Lower lobe of right lung (tissue), 2 donors: Measurements from ENCODE around the gene POLR2E. TPM values are rescaled to one million over a fixed set of nuclear protein-coding genes. Genes with fewer than 3 reads are reported as not detected.

Source experiments
- ATAC-seq, 2 donors: fragments of 200-7000 bp; cut with Tn5 transposase; one replicate each; pipeline ENCODE4 v1.9.1; 2020 to 2022; ENCODE audit warnings: mild to moderate bottlenecking in 2 of 2, moderate library complexity in 2 of 2
- DNase-seq: peaks from one replicate; pipeline ENCODE4 v3.0.0-alpha.2; 2020
- H3K27ac ChIP-seq: fragments of 200-600 bp; one replicate; pipeline ENCODE4 v1.8.0; 2022
- H3K27me3 ChIP-seq: fragments of 200-600 bp; one replicate; pipeline ENCODE4 v1.8.0; 2022; ENCODE audit warnings: low read depth
- H3K36me3 ChIP-seq: fragments of 200-600 bp; one replicate; pipeline ENCODE4 v1.8.0; 2022; ENCODE audit warnings: mild to moderate bottlenecking
- H3K4me1 ChIP-seq: fragments of 200-600 bp; one replicate; pipeline ENCODE4 v1.8.0; 2022
- H3K4me3 ChIP-seq: fragments of 200-600 bp; one replicate; pipeline ENCODE4 v1.8.0; 2022; ENCODE audit warnings: mild to moderate bottlenecking
- H3K9me3 ChIP-seq: fragments of 200-600 bp; one replicate; pipeline ENCODE4 v1.8.0; 2022
- intact Hi-C: fragments of 100-400 bp; cut with DNase I; formaldehyde crosslinking; loops from one replicate; pipeline ENCODE4 v1.11.0; 2022
- total RNA-seq: library from RNA; stranded (reverse); fragmentation: NEBNext Ultra II Directional; extraction: Animal tissue kit (Norgen Biotek cat#: 25700); gene quantifications from one replicate; pipeline ENCODE4 v1.2.1, GENCODE V29; 2021
- TF ChIP-seq, protein P1 (sequence below): fragments of 200-600 bp; IDR thresholded peaks from one replicate; pipeline ENCODE4 v1.8.0; 2022; ENCODE audit warnings: antibody characterized with exemption, mild to moderate bottlenecking
- donor health status: DM: no; HTN: yes; CAD: no; lungs with severe emphysema.

The POLR2E gene
- total RNA-seq, 1 donor from 2014 or later = 158 TPM

- ATAC-seq = no peak
- DNase-seq = no peak
- Histone ChIP-seq H3K4me3 (no peak overlapping the region), H3K36me3 (peaks cover 23% of the 10 kb centered on the region), H3K27me3 (peaks cover 8% of the 10 kb centered on the region), H3K4me1 (peaks cover 68% of the 10 kb centered on the region), H3K27ac (peak overlapping the region; percentile 69), H3K9me3 (no peaks in the 10 kb centered on the region)
- intact Hi-C loops = no loop called here
- TF ChIP-seq, protein P1, sequence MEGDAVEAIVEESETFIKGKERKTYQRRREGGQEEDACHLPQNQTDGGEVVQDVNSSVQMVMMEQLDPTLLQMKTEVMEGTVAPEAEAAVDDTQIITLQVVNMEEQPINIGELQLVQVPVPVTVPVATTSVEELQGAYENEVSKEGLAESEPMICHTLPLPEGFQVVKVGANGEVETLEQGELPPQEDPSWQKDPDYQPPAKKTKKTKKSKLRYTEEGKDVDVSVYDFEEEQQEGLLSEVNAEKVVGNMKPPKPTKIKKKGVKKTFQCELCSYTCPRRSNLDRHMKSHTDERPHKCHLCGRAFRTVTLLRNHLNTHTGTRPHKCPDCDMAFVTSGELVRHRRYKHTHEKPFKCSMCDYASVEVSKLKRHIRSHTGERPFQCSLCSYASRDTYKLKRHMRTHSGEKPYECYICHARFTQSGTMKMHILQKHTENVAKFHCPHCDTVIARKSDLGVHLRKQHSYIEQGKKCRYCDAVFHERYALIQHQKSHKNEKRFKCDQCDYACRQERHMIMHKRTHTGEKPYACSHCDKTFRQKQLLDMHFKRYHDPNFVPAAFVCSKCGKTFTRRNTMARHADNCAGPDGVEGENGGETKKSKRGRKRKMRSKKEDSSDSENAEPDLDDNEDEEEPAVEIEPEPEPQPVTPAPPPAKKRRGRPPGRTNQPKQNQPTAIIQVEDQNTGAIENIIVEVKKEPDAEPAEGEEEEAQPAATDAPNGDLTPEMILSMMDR = no peak
These were observed 21.9 kb downstream of the POLR2E start for GRCh38 chr19:1073063-1073955.

DNA sequence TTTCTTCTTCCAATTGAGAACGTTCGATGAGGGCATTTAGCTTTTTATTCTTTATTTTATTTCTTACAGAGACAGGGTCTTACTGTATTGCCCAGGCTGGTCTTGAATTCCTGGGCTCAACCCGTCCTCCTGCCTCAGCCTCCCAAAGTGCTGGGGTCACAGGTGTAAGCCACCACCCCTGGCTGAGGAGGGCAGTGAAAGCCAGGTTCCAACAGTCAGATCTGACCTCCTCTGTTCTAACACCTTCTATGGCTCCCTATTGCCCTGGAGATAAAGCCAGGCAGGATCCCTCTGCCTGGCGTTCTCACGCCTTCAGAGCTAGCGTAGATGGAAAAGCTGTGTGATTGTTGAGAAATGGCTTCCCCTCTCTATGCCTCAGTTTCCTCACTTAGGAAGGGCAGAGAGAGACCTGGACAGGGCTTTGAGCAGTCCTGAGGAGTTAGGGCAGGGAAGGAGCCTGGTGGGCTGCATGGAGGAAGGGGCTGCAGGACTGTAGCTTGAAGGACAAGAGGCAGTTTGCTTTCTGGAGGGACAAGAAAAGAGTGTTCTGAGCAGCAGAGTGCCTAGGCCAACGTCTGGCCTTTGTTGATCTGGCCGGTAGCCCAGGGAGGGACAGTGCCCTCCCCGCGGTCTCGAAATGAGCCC, 22.7 kb downstream of the POLR2E start:
- TF ChIP-seq, protein P1 = no peak
- no peak for DNase-seq
- no peaks in the 10 kb centered on the region for H3K9me3 ChIP-seq
- intact Hi-C loops = no loop called here
- H3K4me1 ChIP-seq = peaks cover 70% of the 10 kb centered on the region
- H3K36me3 ChIP-seq = peaks cover 23% of the 10 kb centered on the region
- peaks cover 8% of the 10 kb centered on the region for H3K27me3 ChIP-seq
- no peak for ATAC-seq
- no peak overlapping the region for H3K27ac ChIP-seq
- H3K4me3 ChIP-seq = no peak overlapping the region

GRCh38 chr19:1070931-1071791, 24.0 kb downstream of the POLR2E start:
- intact Hi-C loops = no loop called here
- peaks cover 8% of the 10 kb centered on the region for H3K27me3 ChIP-seq
- no peak overlapping the region for H3K27ac ChIP-seq
- TF ChIP-seq, protein P1 = no peak
- no peak overlapping the region for H3K4me3 ChIP-seq
- no peak for ATAC-seq
- peaks cover 70% of the 10 kb centered on the region for H3K4me1 ChIP-seq
- peaks cover 23% of the 10 kb centered on the region for H3K36me3 ChIP-seq
- no peaks in the 10 kb centered on the region for H3K9me3 ChIP-seq
- no peak for DNase-seq

- Histone ChIP-seq H3K36me3 (peaks cover 23% of the 10 kb centered on the region), H3K9me3 (no peaks in the 10 kb centered on the region), H3K27me3 (peaks cover 8% of the 10 kb centered on the region), H3K4me1 (peaks cover 70% of the 10 kb centered on the region), H3K27ac (no peak overlapping the region), H3K4me3 (no peak overlapping the region)
- TF ChIP-seq, protein P1 = no peak
- DNase-seq = peak; percentile 48
- ATAC-seq = no peak
- intact Hi-C loops = no loop called here
These were observed 24.6 kb downstream of the POLR2E start for GRCh38 chr19:1070576-1070930.
